GM21825 (cell line): ENCODE measurements around the gene SPRR2A.
"Not testable (repeated sequence)": the region's sequence is repeated elsewhere in the genome, so short reads cannot be mapped to it uniquely, and the experiment has no call there.

Source experiments
- ATAC-seq: cut with Tn5 transposase; IDR thresholded peaks from one replicate; pipeline ENCODE4 v1.9.1; 2021; ENCODE audit warnings: mild to moderate bottlenecking, moderate library complexity; ENCODE audit not compliant: unreplicated experiment

Gene SPRR2A

GRCh38 chr1:153057375-153057774 lies at the start of gene SPRR2A:
TSS of gene SPRR2A (minus strand) at chr1:153057512. CDS start at chr1:153056735, 777 bp downstream.
- ATAC-seq: no peak

- ATAC-seq: no peak
Measured at GRCh38 chr1:153100245-153100644, 42.9 kb upstream of the SPRR2A start.

GRCh38 chr1:153099461-153100045 lies 42.2 kb upstream of the SPRR2A start:
- no peak for ATAC-seq

- no peak for ATAC-seq
Measured at GRCh38 chr1:153095764-153096163, 38.5 kb upstream of the SPRR2A start.

GRCh38 chr1:153094426-153094825 lies 37.1 kb upstream of the SPRR2A start, which contains the start of gene SPRR2E:
TSS of gene SPRR2E (minus strand) at chr1:153094526. CDS start at chr1:153093751, 775 bp downstream.
- ATAC-seq: no peak

- no peak for ATAC-seq
Measured at GRCh38 chr1:153087652-153088051, 30.3 kb upstream of the SPRR2A start.

- ATAC-seq: no peak
Measured at GRCh38 chr1:153081736-153082135, 24.4 kb upstream of the SPRR2A start.

- no peak for ATAC-seq
Measured at GRCh38 chr1:153072806-153073726, 15.8 kb upstream of the SPRR2A start.

GRCh38 chr1:153071511-153071910 lies 14.2 kb upstream of the SPRR2A start, which contains the start of gene SPRR2B:
TSS of gene SPRR2B (minus strand) at chr1:153071611. CDS start at chr1:153070839, 772 bp downstream.
- no peak for ATAC-seq

GRCh38 chr1:153070243-153070642 lies 12.9 kb upstream of the SPRR2A start:
- ATAC-seq: no peak

- ATAC-seq: no peak
Measured at GRCh38 chr1:153058826-153059784, 1.8 kb upstream of the SPRR2A start.

GRCh38 chr1:153058154-153058553 lies 842 bp upstream of the SPRR2A start:
- ATAC-seq: no peak

- ATAC-seq: not testable (repeated sequence)
Measured at GRCh38 chr1:153056111-153056510, 1.2 kb downstream of the SPRR2A start.

GRCh38 chr1:153049211-153049610 lies 8.1 kb downstream of the SPRR2A start:
- ATAC-seq: no peak

- no peak for ATAC-seq
Measured at GRCh38 chr1:153040950-153041631, 16.2 kb downstream of the SPRR2A start, which contains the start of gene SPRR2D. TSS of gene SPRR2D (minus strand) at chr1:153041120. CDS start at chr1:153040346, 774 bp downstream.

GRCh38 chr1:153035211-153035610 lies 22.1 kb downstream of the SPRR2A start:
- ATAC-seq: no peak

GRCh38 chr1:153032677-153033308 lies 24.5 kb downstream of the SPRR2A start:
- no peak for ATAC-seq

GRCh38 chr1:153032073-153032472 lies 25.2 kb downstream of the SPRR2A start:
- ATAC-seq: no peak

GRCh38 chr1:153030895-153031294 lies 26.4 kb downstream of the SPRR2A start, which contains the start of gene SPRR1B:
TSS of gene SPRR1B (plus strand) at chr1:153031203. CDS start at chr1:153032346, 1,143 bp downstream.
- ATAC-seq: no peak
